NCI-H2196 (cell line): ENCODE results near the gene TOP2B.
A peak's percentile ranks its signal among the peaks of the same experiment; 100 is the strongest.

Experiments
- DNase-seq: peaks from one replicate; lab custom pipeline; 2025; ENCODE audit not compliant: unreplicated experiment; lab: John Stamatoyannopoulos, UW

TOP2B gene

GRCh38 chr3:25664812-25665314, at the start of gene TOP2B:
TOP2B (minus strand) TSS chr3:25664907; CDS start chr3:25664297, 610 bp downstream.
- peak; percentile 78 for DNase-seq

- DNase-seq = no peak
These were observed 48.8 kb upstream of the TOP2B start for GRCh38 chr3:25713341-25713985.

- no peak for DNase-seq
These were observed 46.4 kb upstream of the TOP2B start for GRCh38 chr3:25711090-25711489.

GRCh38 chr3:25708036-25708435, 43.3 kb upstream of the TOP2B start:
- no peak for DNase-seq

GRCh38 chr3:25707268-25707926, 42.7 kb upstream of the TOP2B start:
- no peak for DNase-seq

GRCh38 chr3:25706213-25706612, 41.5 kb upstream of the TOP2B start:
- DNase-seq = no peak

GRCh38 chr3:25697553-25697952, 32.8 kb upstream of the TOP2B start:
- DNase-seq = no peak

- no peak for DNase-seq
These were observed 31.2 kb upstream of the TOP2B start for GRCh38 chr3:25695731-25696420.

- no peak for DNase-seq
These were observed 28.5 kb upstream of the TOP2B start for GRCh38 chr3:25693238-25693637.

GRCh38 chr3:25692341-25692740, 27.6 kb upstream of the TOP2B start:
- no peak for DNase-seq

- no peak for DNase-seq
These were observed 26.2 kb upstream of the TOP2B start for GRCh38 chr3:25690768-25691533.

GRCh38 chr3:25689226-25689625, 24.5 kb upstream of the TOP2B start:
- DNase-seq = no peak

GRCh38 chr3:25687742-25688141, 23.0 kb upstream of the TOP2B start:
- no peak for DNase-seq

GRCh38 chr3:25686766-25687165, 22.1 kb upstream of the TOP2B start:
- DNase-seq = no peak

GRCh38 chr3:25683882-25684281, 19.2 kb upstream of the TOP2B start:
- DNase-seq = no peak

- DNase-seq = no peak
These were observed 18.7 kb upstream of the TOP2B start for GRCh38 chr3:25683410-25683809.

- DNase-seq = no peak
These were observed 15.1 kb upstream of the TOP2B start for GRCh38 chr3:25679642-25680302.

- DNase-seq = no peak
These were observed 14.5 kb upstream of the TOP2B start for GRCh38 chr3:25679166-25679565.

- no peak for DNase-seq
These were observed 13.9 kb upstream of the TOP2B start for GRCh38 chr3:25678581-25678980.

- DNase-seq = no peak
These were observed 12.4 kb upstream of the TOP2B start for GRCh38 chr3:25677121-25677520.

- no peak for DNase-seq
These were observed 10.0 kb upstream of the TOP2B start for GRCh38 chr3:25674670-25675069.
